Measurements from ENCODE around the gene DPP4. TPM values are rescaled to one million over a fixed set of nuclear protein-coding genes. Genes with fewer than 3 reads are reported as not detected.
A peak's percentile ranks its signal among the peaks of the same experiment; 100 is the strongest.

The DPP4 gene
- total and polyA plus RNA-seq, 2 of the 4 experiments (the other 2 are of a cell fraction): 13.2 to 19.0 TPM

DNA sequence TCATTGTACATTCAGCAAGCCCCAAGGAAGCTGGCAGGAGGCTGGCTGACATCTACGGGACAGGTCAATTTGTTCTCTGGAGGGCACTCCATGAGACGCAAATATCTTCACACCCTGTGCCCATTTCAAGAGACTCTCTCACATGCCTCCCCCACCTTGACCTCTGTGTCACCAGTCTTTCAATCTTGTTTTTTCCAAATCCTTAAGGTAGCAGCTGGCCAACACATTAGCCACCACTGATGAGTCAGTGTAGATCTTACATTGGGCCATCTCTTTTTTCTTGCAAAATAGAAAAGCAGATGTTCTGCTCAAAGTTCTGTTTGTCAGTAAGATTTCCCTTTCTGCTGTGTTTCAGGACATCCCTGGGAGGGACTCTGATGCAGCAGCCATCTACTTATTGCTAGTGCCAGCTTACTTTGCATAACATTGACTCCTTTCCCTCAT is 1.7 kb upstream of the DPP4 start:
- BruUV-seq (replicated peaks): no TSS peak
- peak; percentile 53; the same call in 1 of the 2 replicates for TF ChIP-seq CEBPB (IDR thresholded peaks at IDR 0.05; ENCODE audit: low read depth, low read length)
- no peak for TF ChIP-seq CHD1 (IDR thresholded peaks at IDR 0.05; ENCODE audit: low read depth, low read length)
- TF ChIP-seq, protein P1, sequence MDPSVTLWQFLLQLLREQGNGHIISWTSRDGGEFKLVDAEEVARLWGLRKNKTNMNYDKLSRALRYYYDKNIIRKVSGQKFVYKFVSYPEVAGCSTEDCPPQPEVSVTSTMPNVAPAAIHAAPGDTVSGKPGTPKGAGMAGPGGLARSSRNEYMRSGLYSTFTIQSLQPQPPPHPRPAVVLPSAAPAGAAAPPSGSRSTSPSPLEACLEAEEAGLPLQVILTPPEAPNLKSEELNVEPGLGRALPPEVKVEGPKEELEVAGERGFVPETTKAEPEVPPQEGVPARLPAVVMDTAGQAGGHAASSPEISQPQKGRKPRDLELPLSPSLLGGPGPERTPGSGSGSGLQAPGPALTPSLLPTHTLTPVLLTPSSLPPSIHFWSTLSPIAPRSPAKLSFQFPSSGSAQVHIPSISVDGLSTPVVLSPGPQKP (IDR thresholded peaks at IDR 0.05; ENCODE audit: borderline replicate concordance, low read depth, low read length): no peak
- TF ChIP-seq BHLHE40 (IDR thresholded peaks at IDR 0.05; ENCODE audit: low read depth, low read length): no peak
- TF ChIP-seq, protein P2, sequence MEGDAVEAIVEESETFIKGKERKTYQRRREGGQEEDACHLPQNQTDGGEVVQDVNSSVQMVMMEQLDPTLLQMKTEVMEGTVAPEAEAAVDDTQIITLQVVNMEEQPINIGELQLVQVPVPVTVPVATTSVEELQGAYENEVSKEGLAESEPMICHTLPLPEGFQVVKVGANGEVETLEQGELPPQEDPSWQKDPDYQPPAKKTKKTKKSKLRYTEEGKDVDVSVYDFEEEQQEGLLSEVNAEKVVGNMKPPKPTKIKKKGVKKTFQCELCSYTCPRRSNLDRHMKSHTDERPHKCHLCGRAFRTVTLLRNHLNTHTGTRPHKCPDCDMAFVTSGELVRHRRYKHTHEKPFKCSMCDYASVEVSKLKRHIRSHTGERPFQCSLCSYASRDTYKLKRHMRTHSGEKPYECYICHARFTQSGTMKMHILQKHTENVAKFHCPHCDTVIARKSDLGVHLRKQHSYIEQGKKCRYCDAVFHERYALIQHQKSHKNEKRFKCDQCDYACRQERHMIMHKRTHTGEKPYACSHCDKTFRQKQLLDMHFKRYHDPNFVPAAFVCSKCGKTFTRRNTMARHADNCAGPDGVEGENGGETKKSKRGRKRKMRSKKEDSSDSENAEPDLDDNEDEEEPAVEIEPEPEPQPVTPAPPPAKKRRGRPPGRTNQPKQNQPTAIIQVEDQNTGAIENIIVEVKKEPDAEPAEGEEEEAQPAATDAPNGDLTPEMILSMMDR (conservative IDR thresholded peaks at IDR 0.05; ENCODE audit: low read depth, low read length): no peak
- no peak for TF ChIP-seq RAD21 (IDR thresholded peaks at IDR 0.05; ENCODE audit: low read length)
- TF ChIP-seq RFX5 (IDR thresholded peaks at IDR 0.05; ENCODE audit: low read depth, low read length): no peak
- TF ChIP-seq FOS (IDR thresholded peaks at IDR 0.05; ENCODE audit: low read depth, low read length): peak; percentile 60; the same call in 1 of the 2 replicates
- no peak for TF ChIP-seq MAFK (IDR thresholded peaks at IDR 0.05; ENCODE audit: low read depth, low read length)
- DNase-seq (peak; percentile 82), ATAC-seq (ENCODE audit: low read depth) (no peak)
- in situ Hi-C loops (cut with MboI; ENCODE audit: low sequenced_read_pairs) (no loop called here), intact Hi-C loops (cut with micrococcal nuclease) (no loop called here), dilution Hi-C loops (cut with HindIII; ENCODE audit: low sequenced_read_pairs, unreplicated experiment) (no loop called here)
- Histone ChIP-seq H3K4me2 (ENCODE audit: low read depth, low read length) (no peak overlapping the region), H3K18ac (ENCODE audit: low read depth, low read length) (peak overlapping the region; percentile 31), H2BK20ac (ENCODE audit: low read depth, low read length) (peak overlapping the region; percentile 48; the same call in 1 of the 2 replicates), H2BK15ac (ENCODE audit: low read depth, low read length) (peak overlapping the region; percentile 29; the same call in 2 of the 3 replicates), H3K9me1 (ENCODE audit: insufficient read depth, low read length) (peaks cover 4% of the 10 kb centered on the region), H3K27ac (ENCODE audit: insufficient read depth, low read length) (no peak overlapping the region; the same call in 1 of the 2 replicates), H2BK120ac (ENCODE audit: low read depth, low read length) (peak overlapping the region; percentile 62; the same call in 1 of the 2 replicates), H3K23ac (ENCODE audit: low read depth, low read length) (peak overlapping the region; percentile 91), H4K5ac (ENCODE audit: low read depth, low read length) (peak overlapping the region; percentile 6; the same call in 1 of the 2 replicates), H3K56ac (ENCODE audit: extremely low read depth, insufficient read depth, low read length) (no peak overlapping the region), H2BK5ac (ENCODE audit: low read depth, low read length, poor library complexity, severe bottlenecking) (peak overlapping the region; percentile 38), H2AFZ (replicated peaks; ENCODE audit: low read length, poor library complexity) (peak overlapping the region; percentile 61), H3K4me3 (ENCODE audit: insufficient read depth, low read depth, low read length) (no peak overlapping the region), H3K79me1 (ENCODE audit: low read depth in 1 of 2, low read length in 2 of 2) (no peaks in the 10 kb centered on the region), H4K20me1 (ENCODE audit: insufficient read depth, low read length) (peaks cover 3% of the 10 kb centered on the region; the same call in 1 of the 2 replicates), H2AK9ac (replicated peaks; ENCODE audit: low read depth, low read length, poor library complexity) (no peak overlapping the region), H3K27me3 (ENCODE audit: control insufficient read depth, insufficient read depth, low read length) (no peaks in the 10 kb centered on the region), H2AK5ac (ENCODE audit: low read depth, low read length) (peak overlapping the region; percentile 76), H4K91ac (ENCODE audit: insufficient read depth, low read depth, low read length) (peak overlapping the region; percentile 5; the same call in 1 of the 2 replicates), H3K36me3 (ENCODE audit: control insufficient read depth, insufficient read depth, low read length) (no peaks in the 10 kb centered on the region), H3K14ac (replicated peaks; ENCODE audit: low read depth, low read length) (peak overlapping the region; percentile 68; the same call in 1 of the 2 replicates), H4K8ac (ENCODE audit: low read depth in 2 of 2, low read length in 2 of 2) (peak overlapping the region in 1 of 2 experiments; percentile 13; a peak in 2 of 4 replicates), H3K9me3 (ENCODE audit: control insufficient read depth, insufficient read depth, low read length) (peaks cover 7% of the 10 kb centered on the region), H3K4me1 (ENCODE audit: control insufficient read depth, insufficient read depth, low read length) (peaks cover 24% of the 10 kb centered on the region), H3K4ac (ENCODE audit: low read depth, low read length) (peak overlapping the region; percentile 73), H3K9ac (ENCODE audit: low read depth, low read length) (no peak overlapping the region)
- 93% methylated on average over 2 of the region's 2 CpGs; no CpG with 5 or more reads in 1 of the 2 experiments for whole genome bisulfite sequencing, 2 experiments (ENCODE audit: extremely low coverage in 2 of 2, insufficient read length in 1 of 2)
- CTCF ChIA-PET: no interaction called here
- POLR2A ChIA-PET (ENCODE audit: unreplicated experiment): no interaction called here
